GM19468 (cell line): ENCODE data around the gene TWIST2.

Source experiments
- ATAC-seq: cut with Tn5 transposase; IDR thresholded peaks from one replicate; pipeline ENCODE4 v1.9.1; 2021; ENCODE audit warnings: mild to moderate bottlenecking, moderate library complexity, moderate number of reproducible peaks; ENCODE audit not compliant: unreplicated experiment; ENCODE audit errors: extremely low read depth

The TWIST2 gene

GRCh38 chr2:238947920-238948710 lies 100.2 kb downstream of the TWIST2 start:
- no peak for ATAC-seq

- no peak for ATAC-seq
These were observed 101.1 kb downstream of the TWIST2 start for GRCh38 chr2:238948765-238949641.

DNA sequence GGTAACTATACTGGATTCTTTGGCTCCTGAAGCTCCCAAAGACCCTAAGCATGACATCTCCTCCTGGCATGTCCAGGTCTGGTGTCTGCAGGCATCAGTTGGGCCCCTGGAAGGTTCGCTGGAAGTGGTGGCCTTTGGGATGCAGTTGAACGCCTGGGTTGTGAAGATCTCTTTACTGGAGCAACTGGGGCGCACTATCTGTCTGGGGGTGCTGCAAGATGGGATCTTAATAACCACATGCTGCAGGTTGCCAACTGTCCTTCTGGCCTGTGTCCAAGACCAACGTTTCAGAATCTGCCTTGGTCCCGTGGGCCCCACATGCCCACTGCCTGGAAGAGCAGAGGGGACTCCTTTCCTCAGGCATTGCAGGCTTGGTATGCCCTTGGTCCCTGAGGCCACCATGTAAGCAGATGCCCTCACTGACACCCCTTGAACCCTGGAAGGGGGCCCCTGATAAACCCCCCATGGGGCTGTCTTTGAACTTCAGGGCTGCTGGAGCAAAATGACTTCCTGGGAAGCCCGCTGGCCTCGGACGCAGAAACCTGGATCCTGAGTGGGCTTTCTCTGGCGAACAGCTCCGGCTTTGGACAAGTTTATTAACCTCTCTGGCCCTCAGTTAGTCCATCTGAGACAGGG lies 101.9 kb downstream of the TWIST2 start:
- ATAC-seq: no peak

DNA sequence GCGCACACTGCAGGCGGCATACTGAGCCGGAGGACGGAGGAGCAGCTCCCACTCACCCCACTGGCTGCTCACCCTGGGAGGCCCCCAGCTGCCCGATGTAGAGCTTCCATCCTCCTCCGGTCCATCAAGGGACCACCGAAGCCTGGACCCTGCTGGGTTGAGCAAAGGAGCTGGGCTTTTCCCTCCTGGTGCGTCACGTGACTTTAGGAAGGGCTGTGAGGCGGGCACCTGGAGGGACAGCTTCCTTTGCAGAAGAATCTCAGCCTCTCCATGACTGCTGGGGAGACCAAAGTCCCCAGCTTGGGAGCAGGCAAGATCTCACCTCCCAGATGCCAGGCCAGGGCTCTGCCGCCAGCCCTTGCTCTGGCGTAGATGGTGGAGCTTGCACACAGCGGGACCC lies 102.7 kb downstream of the TWIST2 start:
- ATAC-seq: no peak

GRCh38 chr2:238952261-238952919 lies 104.5 kb downstream of the TWIST2 start:
- no peak for ATAC-seq

DNA sequence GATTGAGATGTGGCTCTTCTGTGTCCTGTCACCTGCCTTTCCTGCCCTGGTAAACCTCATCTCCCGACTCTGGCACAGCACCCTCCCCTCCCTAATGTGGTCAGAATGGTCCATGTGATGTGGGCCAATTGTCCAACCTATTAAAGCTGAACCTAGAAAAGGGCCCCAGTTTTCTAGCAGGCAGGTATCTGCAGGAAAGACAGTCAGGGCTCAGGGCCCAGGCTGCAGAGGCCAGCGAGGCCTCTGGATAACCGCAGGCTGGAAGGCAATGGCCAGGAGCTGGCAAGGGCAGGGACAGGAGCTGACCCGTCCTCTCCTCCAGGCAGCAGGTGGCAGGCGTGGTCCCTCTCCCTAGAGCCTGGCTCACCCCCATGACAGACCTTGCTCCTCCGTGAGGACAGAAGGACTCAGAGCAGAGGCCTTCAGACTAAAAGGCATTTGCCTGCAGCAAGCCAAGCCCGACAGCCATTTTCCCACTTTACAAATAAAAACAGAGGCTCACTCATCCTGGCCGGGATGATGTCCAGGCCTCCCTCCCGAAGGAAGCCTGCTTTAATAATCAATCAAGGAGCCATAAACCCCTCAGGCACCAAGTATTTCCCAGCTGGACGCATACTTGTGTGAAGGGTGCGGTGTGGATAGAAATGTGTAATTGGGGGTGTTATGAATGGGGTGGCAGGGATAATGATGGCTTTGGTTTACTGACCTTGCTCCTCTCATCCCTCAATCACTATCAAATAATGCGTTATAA lies 107.1 kb downstream of the TWIST2 start:
- no peak for ATAC-seq

DNA sequence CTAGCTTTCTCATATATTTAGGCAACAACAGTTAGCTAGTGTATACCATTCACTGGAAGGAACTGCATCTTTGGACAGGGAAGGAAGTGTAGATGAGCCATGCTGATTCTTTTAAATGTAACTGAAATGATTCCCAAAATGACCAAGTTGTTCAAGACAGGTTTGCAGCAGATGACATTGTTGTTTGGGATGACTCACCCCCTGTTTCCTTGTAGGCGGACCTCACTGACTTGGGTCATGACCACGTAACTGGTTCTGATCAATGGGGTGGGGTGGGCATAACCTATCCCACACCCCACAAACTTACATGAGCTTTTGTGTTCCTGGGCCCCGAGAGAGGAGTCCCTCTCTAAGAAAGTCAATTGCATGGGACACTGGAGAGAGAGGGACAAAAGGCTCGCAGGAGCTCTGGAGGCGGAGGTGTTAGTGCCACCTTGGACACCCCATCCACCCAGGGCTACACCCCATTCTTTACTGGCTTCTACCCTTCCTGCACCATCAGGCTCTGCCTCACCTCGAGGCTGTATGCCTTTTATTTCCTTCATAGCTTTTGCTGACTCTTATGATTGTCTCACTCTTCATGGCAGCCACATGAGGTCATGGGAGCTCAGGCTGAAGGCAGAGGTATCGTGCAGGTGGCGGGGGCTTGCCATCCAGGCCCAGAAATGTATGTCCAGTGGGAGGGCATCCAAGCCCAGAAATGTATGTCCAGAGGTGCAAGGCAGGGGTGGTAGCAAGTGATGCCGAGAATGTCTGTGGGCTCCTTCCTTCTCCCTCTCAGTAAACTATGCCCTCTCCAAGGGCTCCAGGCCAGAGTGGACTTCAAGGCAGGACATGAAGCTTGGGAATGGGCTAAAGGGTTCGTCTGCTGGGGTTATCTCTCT lies 108.0 kb downstream of the TWIST2 start:
- no peak for ATAC-seq

- no peak for ATAC-seq
These were observed 108.8 kb downstream of the TWIST2 start for GRCh38 chr2:238956676-238957075.
